H1 (cell line): ENCODE results near the gene MAGI3. TPM values are rescaled to one million over a fixed set of nuclear protein-coding genes. Genes with fewer than 3 reads are reported as not detected.

Experiments
- CTCF ChIA-PET: fragments of 300-600 bp; sonication (Branson Sonifier 250); formaldehyde crosslinking; loops from one replicate; lab custom pipeline; 2021; ENCODE audit not compliant: partially characterized antibody; lab: Charles Lee
- POLR2A ChIA-PET: fragments of 300-600 bp; sonication (Branson Sonifier 250); formaldehyde crosslinking; loops from one replicate; lab custom pipeline; 2021; ENCODE audit warnings: inconsistent platforms; ENCODE audit not compliant: partially characterized antibody; lab: Charles Lee
- DNase-seq, 2 experiments: peaks; one replicate each; pipeline versions ENCODE4 v3.0.0 to v3.0.0-alpha.2; 2010 to 2022; ENCODE audit warnings: low spot score in 2 of 2, low read depth in 1 of 2, mixed read lengths in 1 of 2
- FAIRE-seq: peaks from 2 replicates; lab custom pipeline; 2011; peaks lifted over from hg19 to GRCh38; lab: Jason Lieb, UNC
- H2AFZ ChIP-seq: 2 replicates; pipeline ENCODE4 v1.8.1; 2012; ENCODE audit warnings: low read length, inconsistent platforms
- H2AK5ac ChIP-seq: 2 replicates; pipeline ENCODE4 v1.6.1; 2013; ENCODE audit warnings: low read depth, low read length
- H2BK120ac ChIP-seq: replicated peaks from 2 replicates; pipeline ENCODE3; 2013; ENCODE audit warnings: low read depth, low read length, inconsistent platforms
- H2BK12ac ChIP-seq: 2 replicates; pipeline ENCODE4 v1.6.1; 2013; ENCODE audit warnings: low read depth, low read length
- H2BK15ac ChIP-seq: 2 replicates; pipeline ENCODE4 v1.6.1; 2013; ENCODE audit warnings: low read length
- H2BK20ac ChIP-seq: 2 replicates; pipeline ENCODE4 v1.6.1; 2013; ENCODE audit warnings: low read length
- H2BK5ac ChIP-seq: 2 replicates; pipeline ENCODE4 v1.6.1; 2013; ENCODE audit warnings: low read depth, low read length
- H3K14ac ChIP-seq: 2 replicates; pipeline ENCODE4 v1.6.1; 2013; ENCODE audit warnings: inconsistent platforms; ENCODE audit not compliant: insufficient read length
- H3K18ac ChIP-seq: 2 replicates; pipeline ENCODE4 v1.6.1; 2013; ENCODE audit warnings: low read length; ENCODE audit errors: extremely low read depth
- H3K23ac ChIP-seq: 2 replicates; pipeline ENCODE4 v1.6.1; 2013; ENCODE audit warnings: inconsistent platforms; ENCODE audit not compliant: insufficient read length
- H3K23me2 ChIP-seq: 2 replicates; pipeline ENCODE4 v1.6.1; 2013; ENCODE audit warnings: low read depth, low read length
- H3K27ac ChIP-seq: 2 replicates; pipeline ENCODE4 v1.6.1; 2011; ENCODE audit warnings: low read depth, low read length, inconsistent platforms
- H3K27me3 ChIP-seq, 4 experiments: replicated peaks in 1 of 4; 1 replicate in 1 of 4; 2 replicates in 3 of 4; pipeline versions ENCODE4 v1.6.1 to v1.8.1; 2011 to 2013; ENCODE audit warnings: low read length in 3 of 4, mild to moderate bottlenecking in 3 of 4, inconsistent platforms in 2 of 4, mixed read lengths in 2 of 4, moderate library complexity in 1 of 4; ENCODE audit not compliant: control insufficient read depth in 3 of 4, insufficient read depth in 3 of 4; ENCODE audit errors: extremely low read depth in 1 of 4
- H3K36me3 ChIP-seq, 4 experiments: 2 replicates each; pipeline versions ENCODE4 v1.6.1 to v1.8.1; 2011 to 2013; ENCODE audit warnings: mild to moderate bottlenecking in 4 of 4, low read length in 3 of 4, moderate library complexity in 2 of 4, control low read depth in 1 of 4, inconsistent platforms in 1 of 4; ENCODE audit not compliant: insufficient read depth in 4 of 4, control insufficient read depth in 2 of 4
- H3K4ac ChIP-seq: replicated peaks from 2 replicates; pipeline ENCODE3; 2013; ENCODE audit warnings: low read length, low read depth, mixed read lengths, inconsistent platforms; ENCODE audit not compliant: insufficient read length
- H3K4me1 ChIP-seq, 4 experiments: replicated peaks in 1 of 4; 1 replicate in 1 of 4; 2 replicates in 3 of 4; pipeline versions ENCODE4 v1.6.1 to v1.8.1; 2011 to 2013; ENCODE audit warnings: low read length in 3 of 4, inconsistent platforms in 2 of 4, mixed read lengths in 1 of 4; ENCODE audit not compliant: insufficient read depth in 4 of 4, control insufficient read depth in 3 of 4
- H3K4me2 ChIP-seq, 2 experiments: 2 replicates each; pipeline versions ENCODE4 v1.6.1 to v1.8.1; 2011 to 2013; ENCODE audit warnings: low read depth in 2 of 2, low read length in 2 of 2, control low read depth in 1 of 2, inconsistent platforms in 1 of 2, mild to moderate bottlenecking in 1 of 2; ENCODE audit not compliant: insufficient read depth in 1 of 2
- H3K4me3 ChIP-seq, 4 experiments: fragments of 200-600, 300-600 bp in 1 of 4; sonication (generic), shearing (Covaris generic), sonication (Bioruptor Twin) in 1 of 4; 2 replicates each; pipeline versions ENCODE4 v1.5.1 to v1.8.1; 2011 to 2016; ENCODE audit warnings: low read length in 4 of 4, low read depth in 3 of 4, control low read depth in 2 of 4, inconsistent platforms in 2 of 4, mild to moderate bottlenecking in 2 of 4, mixed read lengths in 1 of 4, moderate library complexity in 1 of 4; ENCODE audit not compliant: insufficient read depth in 2 of 4; ENCODE audit errors: extremely low read depth in 1 of 4
- H3K56ac ChIP-seq: replicated peaks from 2 replicates; pipeline ENCODE3; 2013; ENCODE audit warnings: low read depth, mild to moderate bottlenecking, mixed read lengths, low read length, inconsistent platforms; ENCODE audit not compliant: insufficient read length
- H3K79me1 ChIP-seq: 2 replicates; pipeline ENCODE4 v1.6.1; 2013; ENCODE audit warnings: low read depth, low read length, control low read depth
- H3K79me2 ChIP-seq, 2 experiments: 2 replicates each; pipeline versions ENCODE4 v1.6.1 to v1.8.1; 2012 to 2013; ENCODE audit warnings: low read length in 2 of 2, mild to moderate bottlenecking in 2 of 2, inconsistent platforms in 1 of 2; ENCODE audit not compliant: insufficient read depth in 2 of 2, control insufficient read depth in 1 of 2
- H3K9ac ChIP-seq, 4 experiments: replicated peaks in 1 of 4; 1 replicate in 1 of 4; 2 replicates in 3 of 4; pipeline versions ENCODE4 v1.6.1 to v1.8.1; 2011 to 2013; ENCODE audit warnings: low read depth in 3 of 4, low read length in 3 of 4, control low read depth in 2 of 4, mild to moderate bottlenecking in 2 of 4, moderate library complexity in 2 of 4, inconsistent platforms in 1 of 4; ENCODE audit errors: extremely low read depth in 1 of 4
- H3K9me3 ChIP-seq, 2 experiments: 2 replicates each; pipeline versions ENCODE4 v1.6.1 to v1.8.1; 2012 to 2013; ENCODE audit warnings: mild to moderate bottlenecking in 2 of 2, moderate library complexity in 2 of 2, control low read depth in 1 of 2, inconsistent platforms in 1 of 2, low read depth in 1 of 2, low read length in 1 of 2, mixed read lengths in 1 of 2; ENCODE audit not compliant: insufficient read depth in 2 of 2
- H4K20me1 ChIP-seq, 2 experiments: replicated peaks in 1 of 2; 2 replicates each; pipeline versions ENCODE3 to v1.8.1; 2011 to 2013; ENCODE audit warnings: inconsistent platforms in 2 of 2, low read length in 2 of 2, mild to moderate bottlenecking in 1 of 2; ENCODE audit not compliant: insufficient read depth in 2 of 2, control insufficient read depth in 1 of 2
- H4K5ac ChIP-seq: 2 replicates; pipeline ENCODE4 v1.6.1; 2013; ENCODE audit warnings: low read length, low read depth, mixed read lengths, inconsistent platforms; ENCODE audit not compliant: insufficient read length
- H4K8ac ChIP-seq: 2 replicates; pipeline ENCODE4 v1.8.0; 2013; ENCODE audit warnings: mild to moderate bottlenecking, moderate library complexity, low read length, inconsistent platforms; ENCODE audit not compliant: insufficient read depth; ENCODE audit errors: extremely low read depth
- H4K91ac ChIP-seq: replicated peaks from 2 replicates; pipeline ENCODE3; 2013; ENCODE audit warnings: low read length, mixed read lengths, inconsistent platforms; ENCODE audit not compliant: insufficient read length
- BCL11A ChIP-seq, 2 experiments: IDR thresholded peaks; one replicate each; pipeline ENCODE4 v1.6.1; 2011; ENCODE audit warnings: low read depth in 2 of 2, low read length in 2 of 2, mild to moderate bottlenecking in 2 of 2
- SAP30 ChIP-seq: fragments of 300-600 bp; sonication (generic); IDR thresholded peaks from 2 replicates; pipeline ENCODE4 v1.7.1; 2012; ENCODE audit warnings: low read length, moderate library complexity, mild to moderate bottlenecking, inconsistent platforms; ENCODE audit not compliant: insufficient read depth, insufficient replicate concordance
- polyA plus RNA-seq, 7 experiments: library from polyadenylated mRNA; depleted of rRNA in 3 of 7; stranded (reverse) in 5 of 7; unstranded in 2 of 7; fragments of >200 nt in 5 of 7; fragments of 200-250 nt in 2 of 7; gene quantifications; 1 replicate in 5 of 7; 2 replicates in 1 of 7; 4 replicates in 1 of 7; pipeline versions ENCODE4 v1.2.1 to v1.2.3, GENCODE V29; 2011 to 2013; ENCODE audit warnings: missing spikeins in 2 of 7, mixed read lengths in 2 of 7
- total RNA-seq: library from RNA; stranded (reverse); fragmentation: NEBNext Ultra II Directional; extraction: Animal tissue kit (Norgen Biotek cat#: 25700); gene quantifications from 2 replicates; pipeline ENCODE4 v1.2.1, GENCODE V29; 2021

Gene MAGI3
- total and polyA plus RNA-seq, 2 of the 8 experiments (the other 6 are each of a cell fraction or from before 2014, with no cell fraction given), result 2.3 to 7.8 TPM

- CTCF ChIA-PET, result interaction anchor here (0.9 to 1.9 kb wide), 4 partner anchors 11 to 540 kb away, joined by 3 to 12 read pairs (median 4); no protein-coding TSS in a partner anchor
- no peak for FAIRE-seq
- no peaks in the 10 kb centered on the region for H3K79me2 ChIP-seq
- POLR2A ChIA-PET, result no interaction called here
- no peak overlapping the region for H2AFZ ChIP-seq
- H3K4me2 ChIP-seq, result no peak overlapping the region
- no peak overlapping the region for H4K91ac ChIP-seq
- no peak overlapping the region for H3K27ac ChIP-seq
- H2BK5ac ChIP-seq, result no peak overlapping the region
- no peak overlapping the region for H3K18ac ChIP-seq
- H3K23ac ChIP-seq, result no peak overlapping the region
- H3K79me1 ChIP-seq, result no peaks in the 10 kb centered on the region
- H3K4me1 ChIP-seq, result peaks cover 0 to 3% (median 0%) of the 10 kb centered on the region in 4 experiments; a peak in 1 of 7 replicates
- H3K56ac ChIP-seq, result no peak overlapping the region
- H3K27me3 ChIP-seq, result no peaks in the 10 kb centered on the region
- H2BK15ac ChIP-seq, result no peak overlapping the region
- H3K9me3 ChIP-seq, result no peaks in the 10 kb centered on the region; a peak in 1 of 4 replicates
- H3K14ac ChIP-seq, result no peak overlapping the region
- no peak overlapping the region for H2BK20ac ChIP-seq
- no peak overlapping the region for H2BK12ac ChIP-seq
- 0 out of 8 replicates have a peak, but pooled peaks cover 0 to 2% (median 0%) of the 10 kb centered on the region in 4 experiments for H3K36me3 ChIP-seq
- no peak overlapping the region for H3K9ac ChIP-seq
- H2BK120ac ChIP-seq, result no peak overlapping the region
- no peak overlapping the region for H4K5ac ChIP-seq
- H3K4ac ChIP-seq, result no peak overlapping the region
- H4K20me1 ChIP-seq, result no peaks in the 10 kb centered on the region
- H4K8ac ChIP-seq, result no peak overlapping the region
- no peak overlapping the region for H3K4me3 ChIP-seq
- no peak for DNase-seq
- no peak overlapping the region for H2AK5ac ChIP-seq
- H3K23me2 ChIP-seq, result no peaks in the 10 kb centered on the region
- TF ChIP-seq SAP30 (no peak), BCL11A (IDR thresholded peaks at IDR 0.05; ENCODE audit: low read depth in 2 of 2, low read length in 2 of 2) (no peak)
These were observed 287.8 kb downstream of the MAGI3 start for GRCh38 chr1:113678159-113678469.
